NCI-H748 (cell line): ENCODE data around the gene MEMO1.
"Not testable (repeated sequence)": the region's sequence is repeated elsewhere in the genome, so short reads cannot be mapped to it uniquely, and the experiment has no call there.

ENCODE experiments used
- DNase-seq: peaks from one replicate; lab custom pipeline; 2025; ENCODE audit not compliant: unreplicated experiment; lab: John Stamatoyannopoulos, UW

MEMO1 gene

DNA sequence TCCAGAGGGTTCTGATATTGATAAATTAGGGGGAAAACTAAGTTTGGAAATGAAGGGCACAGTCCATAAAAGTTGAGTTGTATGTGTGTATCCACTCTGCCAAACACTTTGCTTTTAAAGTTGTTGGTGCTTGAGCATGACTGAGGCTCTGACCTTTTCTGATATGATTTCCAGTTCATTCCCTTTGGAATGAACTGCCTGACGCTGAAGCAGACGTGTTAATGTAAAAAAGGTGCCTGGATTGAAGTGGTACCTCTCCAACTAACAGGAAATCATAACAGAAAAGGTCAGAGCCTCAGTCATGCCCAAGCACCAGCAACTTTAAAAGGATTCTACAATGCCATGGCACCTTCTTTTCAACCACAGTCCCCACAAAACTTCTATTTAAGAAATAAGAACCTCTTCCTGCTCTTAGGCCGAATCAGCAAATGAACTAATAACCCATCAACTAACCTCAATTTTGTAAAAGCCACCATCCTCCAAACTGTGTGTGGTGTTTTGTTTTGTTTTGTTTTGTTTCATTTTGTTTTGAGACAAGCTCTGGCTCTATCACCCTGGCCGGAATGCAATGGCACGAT, 52.6 kb downstream of the MEMO1 start:
- DNase-seq, result no peak

- DNase-seq, result no peak
Observed at GRCh38 chr2:31957354-31958139, 53.3 kb downstream of the MEMO1 start.

- not testable (repeated sequence) for DNase-seq
Observed at GRCh38 chr2:31956934-31957333, 53.9 kb downstream of the MEMO1 start.

GRCh38 chr2:31956312-31956711, 54.5 kb downstream of the MEMO1 start:
- no peak for DNase-seq

GRCh38 chr2:31953095-31953494, 57.7 kb downstream of the MEMO1 start:
- not testable (repeated sequence) for DNase-seq

- no peak for DNase-seq
Observed at GRCh38 chr2:31950946-31951562, 59.8 kb downstream of the MEMO1 start.

DNA sequence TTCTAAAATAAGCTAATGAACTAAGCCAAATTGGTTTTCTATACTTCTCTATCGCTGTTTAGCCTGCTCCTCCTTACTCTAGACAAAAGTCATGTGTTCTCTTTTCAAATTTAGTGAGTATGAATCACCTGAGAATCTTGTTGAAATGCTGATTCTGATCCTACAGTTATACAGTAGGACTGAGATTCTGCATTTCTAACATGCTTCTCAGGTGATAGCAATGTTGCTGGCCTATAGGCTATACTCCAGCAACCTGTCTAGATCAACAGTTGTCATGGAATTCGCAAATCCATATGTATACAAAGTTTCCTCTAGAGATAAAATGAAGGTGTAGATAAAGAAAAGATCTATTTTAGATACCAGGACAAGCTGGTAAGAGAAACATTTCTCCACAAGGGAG, 62.9 kb downstream of the MEMO1 start:
- DNase-seq, result no peak

DNA sequence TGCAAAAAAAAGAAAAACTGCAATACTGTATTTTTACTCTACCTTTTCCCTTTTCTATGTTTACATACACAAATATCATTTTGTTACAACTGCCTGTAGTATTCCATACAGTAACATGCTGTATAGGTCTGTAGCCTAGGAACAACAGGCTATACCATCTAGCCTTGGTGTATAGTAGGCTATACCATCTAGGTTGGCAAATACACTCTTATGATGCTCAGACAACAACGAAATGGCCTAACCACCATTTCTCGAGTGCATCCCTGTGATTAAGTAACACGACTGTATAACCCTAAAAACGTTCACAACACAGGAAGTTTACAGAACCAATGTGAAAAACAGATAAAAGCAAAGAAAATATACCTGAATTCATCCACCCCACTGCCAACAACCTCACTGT, 64.0 kb downstream of the MEMO1 start:
- no peak for DNase-seq

GRCh38 chr2:31945572-31945935, 65.3 kb downstream of the MEMO1 start:
- DNase-seq, result no peak

DNA sequence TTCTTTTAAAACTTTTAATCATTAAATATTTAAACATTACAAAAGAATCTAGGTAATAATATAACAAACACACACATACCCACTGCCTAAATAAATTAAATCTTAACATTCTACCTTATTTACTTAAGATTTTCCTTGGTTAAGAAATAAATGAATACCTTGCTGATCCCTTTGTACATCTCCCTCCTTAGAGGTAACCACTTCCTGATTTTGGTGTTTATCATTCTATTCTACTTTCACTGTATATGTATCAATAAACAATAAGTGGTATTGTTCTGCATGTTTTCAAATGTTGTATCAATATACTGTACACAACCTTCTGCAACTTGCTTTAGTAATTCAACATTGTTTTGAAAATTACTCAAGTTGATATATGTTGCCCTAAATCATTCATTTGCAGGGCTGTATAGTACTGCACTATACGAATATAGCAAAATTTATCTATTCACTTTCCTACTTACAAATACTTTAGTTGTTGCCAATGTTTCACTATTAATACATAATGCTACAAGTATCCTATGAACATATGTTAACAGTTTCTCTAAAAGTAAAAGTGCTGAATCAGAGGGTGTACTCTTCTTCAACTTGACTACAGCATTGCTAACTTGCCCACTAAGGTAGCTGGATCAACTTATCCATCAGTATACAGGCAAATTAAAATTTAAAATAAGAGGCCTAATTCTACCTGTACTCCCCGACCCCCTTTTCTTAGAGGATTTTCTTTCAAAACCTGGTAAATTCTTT, 65.8 kb downstream of the MEMO1 start:
- no peak for DNase-seq

DNA sequence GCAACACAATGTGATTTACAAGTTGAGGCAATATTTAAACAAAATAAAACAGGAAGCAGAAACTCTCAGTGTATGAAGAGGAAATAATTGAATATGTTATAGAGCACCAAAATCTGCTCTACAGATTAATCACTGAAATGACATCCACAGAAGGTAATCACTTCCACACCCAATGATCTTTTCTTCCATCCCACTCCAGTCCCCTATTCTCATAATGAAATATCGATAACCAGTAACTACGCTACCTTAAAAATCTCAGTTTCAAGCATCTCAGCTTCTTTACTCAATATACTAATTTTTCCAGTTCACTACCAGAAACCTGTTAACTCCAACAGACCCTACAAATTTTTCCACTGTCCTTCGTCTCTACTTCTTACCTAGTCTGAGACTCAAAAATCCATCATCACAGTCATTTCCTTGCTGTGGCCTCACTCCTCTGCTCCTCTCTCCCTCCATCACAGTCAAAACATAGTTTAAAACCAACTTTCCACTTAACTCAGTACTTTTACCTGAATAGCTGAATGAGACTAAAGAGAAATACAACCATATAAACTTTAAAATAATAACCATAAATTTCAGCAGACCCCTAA, 67.1 kb downstream of the MEMO1 start:
- DNase-seq, result no peak

DNA sequence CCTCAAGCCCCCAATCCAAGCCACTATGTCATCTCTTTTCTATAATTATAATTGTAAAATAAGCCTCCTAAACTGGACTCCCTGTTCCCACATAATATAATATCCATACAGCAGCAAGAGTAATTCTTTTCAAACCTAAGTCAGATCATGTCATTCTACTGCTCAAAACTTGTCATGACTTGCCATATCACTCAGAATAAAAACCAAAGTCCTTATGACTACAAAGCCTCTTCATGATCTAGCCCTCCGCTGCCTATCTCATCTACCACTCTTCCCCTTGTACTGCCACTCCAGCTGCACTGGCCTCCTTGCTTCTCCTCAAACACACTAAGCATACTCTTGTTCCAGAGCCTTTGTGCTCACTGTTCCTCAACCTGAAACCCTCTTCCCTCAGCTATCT, 69.9 kb downstream of the MEMO1 start:
- DNase-seq, result no peak

- no peak for DNase-seq
Observed at GRCh38 chr2:31937741-31938140, 73.1 kb downstream of the MEMO1 start.

DNA sequence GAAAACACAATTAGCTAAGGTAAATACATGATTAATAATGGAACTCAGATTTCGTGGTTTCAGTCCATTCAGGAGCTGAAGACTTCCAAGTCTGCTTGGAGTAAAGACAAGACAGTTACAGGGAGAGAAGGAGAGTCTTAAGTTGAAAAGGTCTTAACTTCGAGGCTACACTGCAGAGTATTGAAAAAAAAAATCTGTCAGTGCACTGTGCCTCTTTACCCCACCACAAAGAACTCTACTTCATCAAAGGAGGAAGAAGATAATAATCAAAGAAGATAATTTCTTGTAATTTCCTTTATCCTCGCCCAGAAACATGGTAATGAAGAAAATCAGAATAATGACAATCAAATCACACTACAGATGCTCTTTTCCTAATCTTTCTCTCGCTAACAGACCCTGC, 75.4 kb downstream of the MEMO1 start:
- no peak for DNase-seq

- DNase-seq, result no peak
Observed at GRCh38 chr2:31933066-31933465, 77.7 kb downstream of the MEMO1 start.

- no peak for DNase-seq
Observed at GRCh38 chr2:31932589-31932988, 78.2 kb downstream of the MEMO1 start.

GRCh38 chr2:31931916-31932315, 78.9 kb downstream of the MEMO1 start:
- no peak for DNase-seq

DNA sequence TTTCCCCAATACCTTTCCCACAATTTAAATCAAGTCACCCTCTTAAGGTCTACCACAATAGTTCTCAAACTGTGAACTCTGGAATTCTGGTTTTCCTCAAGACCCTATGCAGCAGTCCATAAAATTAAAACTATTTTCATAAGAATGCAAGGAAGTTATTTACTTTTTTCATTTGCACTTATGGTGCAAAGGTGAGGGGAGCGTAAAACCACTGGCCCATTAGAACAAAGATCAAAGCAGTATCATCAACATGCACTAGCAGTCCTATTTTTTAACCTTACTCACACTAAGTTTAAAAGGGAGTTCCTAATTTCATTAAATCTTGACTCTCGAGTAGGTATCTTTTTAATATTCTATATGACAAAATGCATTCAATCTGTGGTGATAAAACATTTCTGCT, 85.3 kb downstream of the MEMO1 start:
- no peak for DNase-seq

DNA sequence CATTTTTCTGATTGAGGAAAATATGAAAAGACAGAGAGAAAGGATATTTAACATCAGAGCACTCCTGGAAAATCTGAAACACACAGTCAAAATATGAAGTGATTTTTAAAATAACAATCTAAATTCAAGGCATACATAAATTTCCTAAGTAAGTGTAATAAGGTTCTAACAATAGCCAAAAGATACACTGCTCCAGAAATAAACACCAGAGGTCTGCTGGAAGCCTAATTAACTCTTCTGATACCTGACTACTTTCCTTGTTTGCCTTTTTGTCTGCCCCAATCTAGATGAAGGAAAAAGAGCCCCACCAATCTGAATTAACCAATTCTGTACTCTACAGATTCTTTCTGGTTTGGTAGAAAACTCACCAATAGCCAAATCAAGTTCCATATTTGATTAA, 87.1 kb downstream of the MEMO1 start:
- DNase-seq, result no peak

DNA sequence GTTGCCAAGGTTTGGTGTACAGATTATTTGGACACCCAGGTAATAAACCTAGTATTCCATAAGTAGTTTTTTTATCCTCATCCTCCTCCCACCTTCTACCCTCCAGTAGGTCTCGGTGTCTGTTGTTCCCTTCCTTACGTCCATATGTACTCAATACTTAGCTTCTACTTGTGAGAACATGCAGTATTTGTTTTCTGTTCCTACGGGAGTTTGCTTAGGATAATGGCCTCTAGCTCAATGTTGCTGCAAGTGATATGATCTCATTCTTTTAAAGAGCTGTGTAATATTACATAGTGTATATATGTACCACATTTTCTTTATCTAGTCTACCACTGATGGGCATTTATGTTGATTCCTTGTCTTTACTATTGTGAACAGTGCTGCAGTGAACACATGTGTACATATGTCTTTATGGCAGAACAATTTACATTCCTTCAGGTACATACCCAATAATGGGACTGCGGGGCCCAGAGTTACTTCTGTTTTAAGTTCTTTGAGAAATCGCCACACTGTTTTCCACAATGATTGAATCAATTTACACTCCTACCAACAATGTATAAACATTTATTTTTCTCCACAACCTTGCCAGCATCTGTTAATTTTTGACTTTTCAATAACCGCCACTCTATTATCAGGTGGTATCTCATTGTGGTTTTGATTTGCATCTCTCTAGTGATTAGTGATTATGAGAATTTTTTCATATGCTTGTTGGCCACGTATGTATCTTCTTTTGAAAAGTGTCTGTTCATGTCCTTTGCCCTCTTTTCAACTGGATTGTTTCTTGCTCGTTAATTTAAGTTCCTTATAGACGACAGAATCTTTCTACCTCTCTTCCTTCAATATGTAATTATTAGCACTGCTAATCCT, 88.0 kb downstream of the MEMO1 start:
- DNase-seq, result no peak

- no peak for DNase-seq
Observed at GRCh38 chr2:31920962-31921361, 89.8 kb downstream of the MEMO1 start.
